GM21390 (cell line): ENCODE results near the gene MAP6.
A peak's percentile ranks its signal among the peaks of the same experiment; 100 is the strongest.
"Not testable (repeated sequence)": the region's sequence is repeated elsewhere in the genome, so short reads cannot be mapped to it uniquely, and the experiment has no call there.

Experiments used
- ATAC-seq: cut with Tn5 transposase; IDR thresholded peaks from one replicate; pipeline ENCODE4 v1.9.1; 2021; ENCODE audit not compliant: unreplicated experiment

Gene MAP6

DNA sequence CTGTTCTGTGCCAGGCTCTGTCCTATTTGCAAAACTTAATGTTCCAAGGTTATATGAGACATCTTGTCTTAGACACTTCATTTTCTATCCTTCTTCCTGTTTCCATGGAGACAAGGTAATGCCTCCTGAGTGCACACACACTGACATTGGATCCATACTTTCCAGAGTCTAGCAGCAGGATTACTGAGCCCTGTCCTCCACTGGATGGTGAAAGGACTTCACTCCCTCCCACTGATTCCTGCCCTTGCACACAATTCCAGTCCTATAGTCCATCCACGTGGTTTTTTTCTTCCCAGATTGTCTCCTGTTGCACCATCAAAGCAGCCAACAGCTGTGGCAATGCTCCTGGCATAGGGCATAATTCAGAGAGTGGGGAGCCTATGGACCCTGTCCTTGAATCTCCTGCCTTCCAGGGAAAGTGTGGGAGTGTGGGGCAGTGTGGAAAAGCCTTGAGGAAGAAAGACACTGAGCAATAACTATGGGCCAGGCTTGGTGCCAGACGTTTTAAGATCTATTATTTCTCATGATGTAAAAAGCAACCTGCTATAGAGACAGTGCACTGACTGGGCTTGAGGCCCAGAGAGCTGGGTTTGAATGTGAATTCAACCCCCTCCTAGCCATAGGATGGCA lies 75.4 kb downstream of the MAP6 start:
- ATAC-seq = no peak

DNA sequence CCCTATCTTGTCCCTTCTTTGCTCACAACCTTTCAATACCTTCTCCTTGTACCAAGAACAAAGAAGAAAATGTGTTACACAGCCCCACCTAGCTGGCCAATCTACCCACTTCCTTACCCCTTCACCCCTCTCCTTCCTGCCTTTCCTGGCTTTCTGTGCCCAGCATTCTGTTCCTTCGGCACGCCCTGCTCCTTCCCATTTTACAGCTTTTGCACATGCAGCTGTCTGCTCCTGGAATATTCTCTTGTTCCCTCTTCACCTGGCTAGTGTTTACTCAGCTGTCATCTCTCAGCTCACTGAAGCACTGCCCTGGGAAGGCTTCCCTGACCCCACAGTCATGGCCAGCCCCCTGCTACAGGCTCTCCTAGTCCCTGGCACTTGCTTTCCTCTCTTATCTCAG lies 76.1 kb downstream of the MAP6 start:
- ATAC-seq = no peak

DNA sequence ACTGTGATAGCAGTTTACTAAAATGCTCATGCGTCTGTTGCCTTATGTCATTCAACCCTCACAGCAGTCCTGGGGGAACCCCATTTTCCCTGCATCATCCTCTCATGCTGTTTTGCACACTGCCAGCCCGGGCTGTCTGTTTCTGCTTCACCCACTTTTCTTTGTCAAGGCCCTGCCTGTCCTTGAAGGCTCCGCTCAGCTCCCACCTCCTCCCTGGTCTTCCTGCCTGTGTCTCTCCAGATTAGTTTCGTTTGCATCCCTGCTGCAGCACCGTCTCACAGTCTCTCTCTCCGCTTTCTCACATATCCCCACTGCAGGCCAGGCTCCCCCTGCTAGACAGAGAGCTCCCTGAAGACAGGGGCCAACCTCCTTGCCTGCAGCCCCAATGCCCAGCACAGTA lies 76.9 kb downstream of the MAP6 start:
- no peak for ATAC-seq

DNA sequence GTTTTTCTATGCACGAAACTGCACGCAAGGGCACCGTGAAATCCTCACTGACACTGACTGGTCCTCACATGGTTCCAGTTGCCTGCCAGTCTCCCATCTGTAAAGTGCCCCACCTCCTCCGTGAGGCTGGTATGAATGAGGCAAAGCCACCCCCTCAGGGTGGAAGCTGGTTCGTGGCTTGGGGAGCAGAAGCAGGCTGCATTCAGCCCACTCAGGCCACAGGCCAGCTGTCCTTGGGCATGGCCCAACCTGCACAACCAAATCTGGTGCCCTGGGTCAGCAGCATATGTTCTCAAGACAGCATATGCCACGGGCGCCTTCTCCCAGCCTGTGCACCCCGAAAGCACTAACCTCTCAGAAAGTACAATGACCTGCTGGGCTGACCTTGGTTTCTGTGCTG lies 77.5 kb downstream of the MAP6 start:
- no peak for ATAC-seq

DNA sequence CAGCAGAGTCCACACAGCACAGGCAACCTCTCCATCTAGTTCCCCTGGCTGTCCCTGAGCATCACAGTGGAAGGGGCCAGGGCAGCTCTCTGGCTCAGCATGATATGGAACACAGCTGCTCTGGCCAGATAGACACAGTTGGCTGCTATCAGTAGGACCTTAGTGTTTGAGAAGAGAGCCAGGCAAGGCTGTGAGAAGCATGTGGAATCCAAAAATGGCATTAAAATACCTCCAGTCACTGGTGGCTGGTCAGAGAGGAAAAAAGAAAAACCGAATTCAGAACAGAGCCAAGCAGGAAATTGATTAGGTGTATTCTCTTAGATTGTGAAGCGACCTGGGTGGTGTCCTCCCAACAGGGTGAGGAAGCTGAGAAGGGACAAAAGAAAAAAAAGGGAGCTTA lies 78.9 kb downstream of the MAP6 start:
- ATAC-seq = no peak

DNA sequence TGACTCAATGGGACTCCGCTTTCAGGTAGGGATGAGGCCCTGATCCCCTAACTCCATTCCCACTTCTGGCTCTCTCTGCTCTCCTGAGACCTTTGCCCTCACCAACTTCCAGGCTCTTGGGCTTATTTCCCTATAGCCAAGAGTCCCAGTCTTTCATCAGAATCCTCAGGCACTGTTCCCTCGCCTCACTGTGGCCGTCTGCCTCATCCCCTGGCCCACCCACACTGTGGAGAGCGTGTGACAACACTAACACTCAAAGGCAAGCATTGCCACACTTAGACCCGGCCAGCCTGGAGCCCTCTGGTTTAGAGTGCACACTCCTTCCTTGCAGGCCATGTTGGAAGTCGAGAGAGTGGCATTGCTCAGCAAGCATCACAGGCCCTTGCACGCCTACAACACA lies 79.8 kb downstream of the MAP6 start:
- no peak for ATAC-seq

DNA sequence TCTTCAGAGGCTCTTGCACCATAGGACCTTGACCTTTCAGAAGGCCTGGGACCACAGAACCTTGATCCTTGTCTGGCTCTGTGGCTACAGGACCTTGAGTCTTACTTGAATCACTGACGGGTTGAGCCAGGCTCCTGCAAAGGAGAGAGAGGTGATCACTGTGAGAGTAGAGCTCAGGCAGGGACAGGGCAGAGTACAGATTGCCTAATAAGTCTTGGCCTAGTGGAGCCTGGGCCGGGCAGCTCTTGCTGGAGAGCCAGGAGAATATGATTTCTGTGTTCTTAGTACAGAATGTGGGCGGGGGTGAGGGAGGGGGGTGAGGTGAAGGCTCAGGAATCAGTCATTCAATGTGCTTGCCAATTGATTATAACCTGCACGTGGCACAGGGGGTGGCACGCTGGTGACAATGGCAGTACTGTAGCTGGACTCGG lies 80.8 kb downstream of the MAP6 start:
- ATAC-seq = no peak

DNA sequence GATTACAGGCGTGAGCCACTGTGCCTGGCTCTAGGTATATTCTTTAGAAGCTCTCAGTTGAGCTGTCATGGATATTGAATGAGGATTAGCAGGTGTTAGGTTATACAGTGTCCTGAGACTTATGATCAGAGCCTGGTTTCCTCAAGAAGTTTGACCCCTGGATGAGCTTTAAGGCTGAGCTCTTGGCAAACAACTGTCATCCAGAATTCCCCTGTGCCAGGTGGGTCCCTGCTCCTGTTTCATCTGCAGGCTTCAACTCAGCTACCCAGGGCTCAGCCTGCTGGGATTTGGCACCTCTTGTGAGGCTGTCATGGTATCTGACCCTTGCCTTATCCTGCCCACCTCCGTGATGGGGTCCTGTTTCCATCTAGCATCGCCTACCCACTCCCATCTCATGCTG lies 82.4 kb downstream of the MAP6 start:
- ATAC-seq = no peak

DNA sequence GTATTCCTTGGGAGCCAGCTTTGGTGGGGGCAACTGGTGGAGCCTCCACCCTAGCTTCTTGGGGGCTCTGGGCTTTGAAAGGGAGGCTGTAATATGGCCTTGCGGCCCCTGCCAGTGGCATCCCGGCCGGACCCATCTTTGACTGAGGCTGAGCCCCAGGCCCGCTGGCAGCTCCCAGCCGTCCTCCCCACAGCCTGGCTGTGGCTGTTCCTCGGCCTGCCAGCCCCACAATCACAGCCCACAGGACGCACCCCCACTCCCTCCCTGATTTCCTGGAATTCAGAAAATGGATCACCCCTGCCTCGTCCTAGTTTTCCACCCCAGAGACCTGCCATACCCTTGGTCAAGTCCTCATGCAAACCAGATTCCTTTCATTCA lies 83.6 kb downstream of the MAP6 start:
- ATAC-seq = no peak

DNA sequence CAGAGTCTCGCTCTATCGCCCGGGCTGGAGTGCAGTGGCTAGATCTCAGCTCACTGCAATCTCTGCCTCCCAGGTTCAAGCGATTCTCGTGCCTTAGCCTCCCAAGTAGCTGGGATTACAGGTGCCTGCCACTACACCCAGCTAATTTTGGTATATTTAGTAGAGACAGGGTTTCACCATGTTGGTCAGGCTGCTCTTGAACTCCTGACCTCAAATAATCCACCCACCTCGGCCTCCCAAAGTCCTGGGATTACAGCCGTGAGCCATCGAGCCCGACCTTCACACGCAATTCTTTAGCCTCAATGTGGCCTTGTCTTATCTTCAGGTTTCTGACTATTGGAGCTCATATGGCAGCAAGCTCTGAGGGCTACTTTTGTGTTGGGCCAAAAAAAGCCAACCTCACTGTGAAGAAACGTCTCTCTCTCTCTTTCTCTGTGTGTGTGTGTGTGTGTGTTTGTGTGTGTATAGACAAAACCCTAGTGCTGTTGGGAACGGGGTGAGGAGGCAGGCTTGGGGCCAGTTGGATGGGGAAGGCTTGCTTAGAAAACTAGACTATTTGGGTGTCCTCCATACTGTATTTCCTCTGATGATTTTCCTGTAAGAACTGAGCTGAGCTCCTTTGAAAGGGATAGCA lies 84.1 kb downstream of the MAP6 start:
- not testable (repeated sequence) for ATAC-seq

DNA sequence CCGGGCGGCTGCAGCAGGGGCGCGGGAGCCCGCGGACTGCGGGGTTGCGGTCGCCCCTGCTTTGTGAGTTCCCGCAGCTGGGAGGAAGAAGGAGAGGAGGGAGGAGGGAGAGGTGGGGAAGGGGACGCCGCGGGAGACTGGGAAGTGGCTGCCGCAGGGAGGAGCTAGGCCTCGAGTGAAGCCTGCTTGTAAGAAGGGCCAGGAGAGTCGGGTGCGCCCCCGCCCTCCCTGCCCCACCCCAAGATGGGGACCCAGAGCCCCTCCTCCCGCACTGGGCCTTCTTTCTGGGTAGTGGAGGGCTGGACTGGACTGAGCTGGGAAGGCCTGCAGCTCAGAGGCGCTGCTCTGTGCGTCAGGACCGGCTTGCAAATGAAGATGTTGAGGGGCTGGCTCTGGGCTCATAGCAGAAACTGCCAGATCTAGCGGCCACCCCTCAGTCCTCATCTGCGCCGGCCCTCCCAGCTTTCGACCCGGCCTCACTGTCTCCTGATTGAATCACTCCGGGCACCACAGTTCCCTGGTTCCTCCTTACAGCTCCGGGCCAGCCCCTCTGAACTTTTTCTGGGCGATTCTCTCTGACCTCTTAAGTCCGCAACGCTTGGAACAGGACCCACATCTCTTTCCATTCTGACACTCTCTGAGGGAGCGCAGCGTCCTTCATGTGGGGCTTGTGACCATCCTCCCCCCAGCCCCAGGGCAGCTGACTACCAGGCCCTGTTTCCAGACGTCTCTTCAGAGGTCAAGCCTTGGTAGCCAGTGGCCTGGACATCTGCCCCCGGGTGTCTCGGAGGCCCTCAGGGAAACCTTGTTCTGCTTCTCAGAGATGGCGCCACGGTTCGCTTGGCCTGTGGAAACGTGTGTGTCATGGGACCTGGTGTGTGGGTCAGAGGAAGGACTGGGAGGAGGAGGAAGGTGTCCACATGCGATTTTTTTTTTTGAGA lies 84.8 kb downstream of the MAP6 start:
- ATAC-seq = peak; percentile 5

DNA sequence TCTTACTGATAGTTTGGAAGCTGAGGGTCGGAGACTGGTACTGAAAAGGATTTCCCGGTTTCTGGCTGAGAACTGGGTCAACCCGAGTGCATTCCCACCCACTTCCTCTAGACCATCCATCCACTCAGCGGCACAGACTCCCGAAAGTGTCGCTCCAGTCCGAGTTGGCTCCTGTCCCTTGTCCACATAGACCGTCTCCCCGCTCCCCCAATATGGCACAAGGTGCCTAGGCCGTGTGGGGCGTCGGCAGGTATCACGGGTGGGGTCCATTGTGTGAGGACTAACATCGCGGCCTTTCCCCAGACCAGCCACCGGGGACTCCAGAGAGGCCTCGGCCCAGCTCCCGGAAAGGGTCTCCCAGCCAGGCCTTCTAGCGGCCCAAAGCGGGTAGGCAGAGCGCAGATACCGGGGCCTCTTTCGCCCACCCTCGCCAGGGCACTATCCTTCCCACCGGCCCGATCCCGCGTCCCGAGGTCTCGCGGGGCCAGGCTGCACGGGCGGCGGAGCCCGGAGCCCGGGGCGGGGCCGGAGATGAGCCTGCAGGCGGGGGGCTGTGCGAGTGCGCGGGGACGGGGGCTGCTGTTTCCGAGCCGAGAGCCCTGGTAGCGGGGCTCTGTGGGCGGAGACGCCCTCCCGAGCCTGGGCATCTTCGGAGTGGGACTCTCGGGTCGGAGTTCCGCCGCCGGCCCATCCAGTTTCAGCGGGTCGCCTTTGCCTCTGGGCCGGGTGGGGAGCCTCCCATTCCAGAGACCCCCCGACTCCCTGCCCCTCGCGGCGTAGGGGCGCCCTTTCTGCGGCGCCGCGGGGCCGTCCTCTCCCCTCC lies 85.7 kb downstream of the MAP6 start:
- ATAC-seq = peak; percentile 88

DNA sequence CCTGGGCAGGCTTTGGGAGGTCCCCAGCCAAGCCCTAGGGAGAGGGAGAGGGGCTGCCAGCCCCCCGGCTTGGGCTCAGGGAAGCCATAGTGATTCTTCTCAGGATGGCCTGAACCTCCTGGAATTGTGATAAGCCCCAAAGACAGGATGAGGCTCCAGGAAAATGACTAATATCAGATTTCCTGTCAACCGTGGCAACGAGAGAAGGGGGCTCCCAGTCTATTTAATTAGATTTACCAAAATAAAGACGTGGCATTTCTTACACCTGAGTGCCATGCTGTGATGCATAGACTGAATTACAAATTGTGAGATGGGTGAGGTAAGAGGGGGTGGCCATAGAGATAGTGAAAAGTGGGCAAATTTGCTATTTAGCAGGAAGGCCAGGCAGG lies 86.3 kb downstream of the MAP6 start:
- no peak for ATAC-seq

DNA sequence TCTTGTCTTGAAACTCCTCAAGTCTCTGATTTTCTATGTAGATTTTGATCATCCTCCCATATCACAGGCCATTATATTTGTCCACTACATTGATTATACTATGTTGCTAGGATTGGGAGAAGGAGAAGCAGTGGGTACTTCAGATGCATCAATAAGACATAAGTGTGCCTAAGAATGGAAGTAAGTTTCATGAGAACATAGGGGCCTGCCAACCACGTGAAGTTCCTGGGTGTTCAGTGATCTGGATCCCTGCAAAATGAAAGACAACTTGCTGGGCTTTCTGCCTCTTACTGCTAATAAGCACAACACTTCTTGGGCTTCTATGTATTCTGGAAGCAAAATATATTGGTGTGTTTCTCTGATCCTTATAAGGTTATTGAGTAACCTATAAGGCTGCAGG lies 89.0 kb downstream of the MAP6 start:
- no peak for ATAC-seq

DNA sequence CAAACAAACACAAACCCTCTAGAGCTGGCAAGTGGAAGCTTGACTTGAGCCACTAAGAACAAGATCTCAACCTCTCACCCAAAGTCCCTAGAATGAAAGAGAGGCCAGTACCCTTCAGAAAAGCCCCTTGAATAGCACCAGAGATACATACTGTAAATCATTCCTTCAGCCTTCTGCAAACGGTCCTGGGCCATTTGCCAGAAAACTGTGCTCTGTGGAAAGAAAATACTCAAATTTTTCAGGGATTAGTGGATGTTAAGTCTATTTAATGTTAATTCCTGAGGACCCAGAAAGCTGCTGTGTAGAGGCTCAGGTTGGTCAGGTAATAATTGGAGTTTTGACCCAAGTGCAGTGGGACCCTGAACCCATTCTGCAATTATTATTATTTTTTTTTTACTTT lies 89.9 kb downstream of the MAP6 start:
- no peak for ATAC-seq

DNA sequence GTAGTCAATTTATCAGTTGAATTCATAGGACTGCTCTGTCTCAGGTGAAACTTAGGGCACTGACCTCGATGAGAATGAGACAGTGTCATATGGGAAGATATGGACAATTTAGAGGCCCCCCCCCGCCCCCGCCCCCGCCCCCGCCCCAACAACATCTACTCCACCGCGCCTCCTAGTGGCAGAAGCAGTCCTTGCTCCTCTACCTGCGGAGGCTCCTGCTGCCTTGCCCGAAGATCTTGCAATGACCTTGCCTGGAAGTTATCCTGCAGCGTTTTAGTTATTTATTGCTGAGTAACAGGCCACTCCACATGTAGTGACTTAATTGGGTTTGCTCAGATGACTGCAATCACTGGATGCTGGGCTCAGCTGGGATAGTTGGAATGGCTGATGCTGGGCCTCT lies 91.6 kb downstream of the MAP6 start:
- no peak for ATAC-seq

DNA sequence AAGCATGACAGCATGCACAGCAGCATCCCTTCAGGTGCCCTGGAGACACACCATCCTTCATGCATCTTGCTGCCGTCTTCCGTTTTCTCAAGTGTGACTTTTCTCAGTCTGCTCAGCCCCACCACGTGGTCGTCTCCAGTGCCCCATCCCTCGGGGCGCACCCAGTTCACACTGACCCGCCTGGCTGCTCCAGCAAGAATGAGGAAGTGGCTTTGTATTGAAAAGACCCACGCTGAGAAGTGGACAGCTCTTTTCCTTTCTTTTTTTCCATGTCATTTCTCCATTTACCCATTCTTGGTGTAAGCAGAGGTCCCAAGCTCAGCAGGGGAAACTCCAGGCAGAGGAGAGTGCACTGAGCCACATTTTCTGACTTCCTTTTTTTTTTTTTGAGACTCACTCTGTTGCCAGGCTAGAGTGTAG lies 92.3 kb downstream of the MAP6 start:
- no peak for ATAC-seq

DNA sequence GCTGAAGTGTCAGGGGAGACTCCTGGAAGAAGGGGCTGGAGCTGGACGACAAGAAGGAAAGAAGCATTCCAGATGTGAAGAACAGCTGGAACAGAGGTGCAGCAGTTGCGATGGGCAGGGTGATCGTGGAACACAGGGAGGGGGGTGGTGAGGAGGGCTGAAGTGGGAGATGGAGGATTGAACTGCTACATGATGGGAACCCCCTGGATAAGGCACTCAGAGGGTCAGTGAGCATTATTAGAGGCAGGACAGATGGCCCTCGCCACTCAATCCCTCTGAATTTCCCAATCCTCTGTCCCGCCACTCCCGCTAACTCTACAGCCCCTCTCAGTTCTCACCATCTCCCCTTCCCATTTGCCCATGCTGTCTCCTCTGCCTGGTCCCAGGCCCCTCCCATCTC lies 92.8 kb downstream of the MAP6 start:
- no peak for ATAC-seq

DNA sequence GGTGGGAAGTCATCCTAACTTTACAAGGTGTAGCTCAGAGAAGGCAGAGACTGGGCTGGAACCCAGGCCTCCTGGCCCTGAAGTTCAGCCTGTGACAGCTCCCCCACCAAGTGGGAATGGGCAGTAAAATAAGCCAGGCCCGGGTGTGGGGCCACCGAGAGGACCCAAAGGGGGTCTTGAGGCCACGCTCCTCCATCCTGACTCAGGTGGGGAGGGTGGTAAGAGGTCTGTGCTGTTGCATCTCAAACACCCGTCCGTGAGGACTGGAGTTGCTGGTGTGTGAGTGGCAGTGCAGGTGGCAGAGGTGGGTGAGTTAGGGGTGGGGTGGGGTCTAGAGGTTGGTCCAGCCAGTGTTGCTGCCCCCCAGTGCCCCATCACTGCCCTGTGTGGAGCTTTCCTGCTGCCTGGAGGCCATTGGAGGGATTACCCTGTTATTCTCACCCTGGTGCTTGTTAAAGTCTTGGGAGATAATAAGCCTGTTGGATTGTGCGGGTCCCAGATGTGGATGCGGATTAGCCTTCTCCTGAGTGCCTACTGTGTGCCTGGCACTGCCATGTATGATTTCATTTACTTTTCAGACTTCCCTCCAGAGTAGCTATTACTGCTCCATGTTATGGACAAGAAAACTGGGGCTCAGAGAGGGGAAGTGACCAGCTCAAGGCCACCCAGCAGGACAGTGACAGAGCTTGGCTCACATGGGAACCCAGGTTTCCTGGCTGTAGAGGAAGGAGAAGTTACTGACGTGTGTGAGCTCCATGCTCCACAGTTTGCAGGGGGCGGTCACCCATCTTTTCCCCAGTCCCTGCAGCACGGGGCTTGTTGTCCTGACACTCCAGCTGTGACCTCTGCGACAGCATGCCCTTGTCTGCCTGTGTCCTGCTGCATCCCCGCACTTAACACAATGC lies 93.9 kb downstream of the MAP6 start:
- no peak for ATAC-seq

DNA sequence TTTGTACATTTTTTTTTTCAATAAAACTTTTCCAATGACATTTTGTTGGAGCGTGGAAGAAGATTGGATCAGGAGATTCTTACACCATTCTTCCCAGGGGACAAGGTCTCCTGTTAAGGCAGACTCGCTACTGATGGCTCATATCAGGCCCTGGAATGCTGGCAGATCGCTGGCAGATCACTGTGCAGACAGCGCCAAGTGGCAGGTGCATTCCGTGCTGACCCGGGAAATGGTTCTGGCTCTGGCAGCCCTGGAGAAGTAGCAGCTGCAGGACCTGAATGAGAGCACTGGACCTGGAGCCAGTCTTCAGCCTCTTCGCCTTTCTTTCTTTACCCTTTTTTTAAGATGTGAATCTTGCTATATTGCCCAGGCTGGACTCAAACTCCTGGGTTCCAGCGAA lies 96.1 kb downstream of the MAP6 start:
- ATAC-seq = no peak
